ENCODE results near the gene CHRNA1.

CHRNA1 gene

GRCh38 chr2:174774886-174775285 is 10.6 kb upstream of the CHRNA1 start:
- Histone ChIP-seq H3K4me3 (ENCODE audit: low read depth, low read length) (no peak overlapping the region), H3K36me3 (no peaks in the 10 kb centered on the region), H3K27me3 (ENCODE audit: insufficient read depth, low read depth, severe bottlenecking) (no peaks in the 10 kb centered on the region), H3K9me3 (ENCODE audit: severe bottlenecking) (no peaks in the 10 kb centered on the region), H3K27ac (no peak overlapping the region)
- no peak for TF ChIP-seq CTCF (IDR thresholded peaks at IDR 0.05; ENCODE audit: low read depth, low read length)
- DNase-seq, result no peak

GRCh38 chr2:174773215-174773614 is 8.9 kb upstream of the CHRNA1 start:
- Histone ChIP-seq H3K9me3 (ENCODE audit: severe bottlenecking) (no peaks in the 10 kb centered on the region), H3K27ac (no peak overlapping the region), H3K36me3 (no peaks in the 10 kb centered on the region), H3K4me3 (ENCODE audit: low read depth, low read length) (no peak overlapping the region), H3K27me3 (ENCODE audit: insufficient read depth, low read depth, severe bottlenecking) (no peaks in the 10 kb centered on the region)
- DNase-seq, result no peak
- no peak for TF ChIP-seq CTCF (IDR thresholded peaks at IDR 0.05; ENCODE audit: low read depth, low read length)

- TF ChIP-seq CTCF (IDR thresholded peaks at IDR 0.05; ENCODE audit: low read depth, low read length), result no peak
- Histone ChIP-seq H3K4me3 (ENCODE audit: low read depth, low read length) (no peak overlapping the region), H3K27ac (no peak overlapping the region), H3K36me3 (no peaks in the 10 kb centered on the region), H3K27me3 (ENCODE audit: insufficient read depth, low read depth, severe bottlenecking) (no peaks in the 10 kb centered on the region), H3K9me3 (ENCODE audit: severe bottlenecking) (no peaks in the 10 kb centered on the region)
- DNase-seq, result no peak
Observed at GRCh38 chr2:174772472-174772801, 8.2 kb upstream of the CHRNA1 start.

GRCh38 chr2:174771631-174772471 is 7.6 kb upstream of the CHRNA1 start:
- Histone ChIP-seq H3K36me3 (no peaks in the 10 kb centered on the region), H3K27me3 (ENCODE audit: insufficient read depth, low read depth, severe bottlenecking) (no peaks in the 10 kb centered on the region), H3K27ac (no peak overlapping the region), H3K4me3 (ENCODE audit: low read depth, low read length) (no peak overlapping the region), H3K9me3 (ENCODE audit: severe bottlenecking) (no peaks in the 10 kb centered on the region)
- peak; percentile 84 for DNase-seq
- peak; percentile 90 for TF ChIP-seq CTCF (IDR thresholded peaks at IDR 0.05; ENCODE audit: low read depth, low read length)

GRCh38 chr2:174771136-174771535 is 6.9 kb upstream of the CHRNA1 start:
- DNase-seq, result no peak
- Histone ChIP-seq H3K36me3 (no peaks in the 10 kb centered on the region), H3K9me3 (ENCODE audit: severe bottlenecking) (no peaks in the 10 kb centered on the region), H3K27me3 (ENCODE audit: insufficient read depth, low read depth, severe bottlenecking) (no peaks in the 10 kb centered on the region), H3K27ac (no peak overlapping the region), H3K4me3 (ENCODE audit: low read depth, low read length) (no peak overlapping the region)
- no peak for TF ChIP-seq CTCF (IDR thresholded peaks at IDR 0.05; ENCODE audit: low read depth, low read length)

GRCh38 chr2:174768557-174768956 is 4.3 kb upstream of the CHRNA1 start:
- Histone ChIP-seq H3K4me3 (ENCODE audit: low read depth, low read length) (peak overlapping the region; percentile 22), H3K36me3 (no peaks in the 10 kb centered on the region), H3K27ac (no peak overlapping the region), H3K27me3 (ENCODE audit: insufficient read depth, low read depth, severe bottlenecking) (no peaks in the 10 kb centered on the region), H3K9me3 (ENCODE audit: severe bottlenecking) (no peaks in the 10 kb centered on the region)
- DNase-seq, result peak; percentile 58
- no peak for TF ChIP-seq CTCF (IDR thresholded peaks at IDR 0.05; ENCODE audit: low read depth, low read length)
